Stomach (tissue), 4 donors: ENCODE data around the gene MEX3A.

Source experiments
- EP300 ChIP-seq: sonication (generic); formaldehyde crosslinking; IDR thresholded peaks from one replicate; pipeline ENCODE4 v1.6.1; 2017; ENCODE audit warnings: antibody characterized with exemption
- POLR2A ChIP-seq, 4 donors: fragments of 450-650 bp; IDR thresholded peaks; one replicate each; pipeline ENCODE4 v1.6.1; 2016; ENCODE audit warnings: antibody characterized with exemption in 4 of 4, control low read depth in 2 of 4, mild to moderate bottlenecking in 1 of 4, moderate library complexity in 1 of 4
- POLR2AphosphoS5 ChIP-seq, 3 donors: sonication (generic); formaldehyde crosslinking; IDR thresholded peaks; one replicate each; pipeline ENCODE4 v1.6.1; 2016; ENCODE audit warnings: antibody characterized with exemption in 3 of 3
- TF ChIP-seq, protein P1 (sequence below), 7 experiments: fragments of 450-650 bp in 4 of 7; fragments of 200-600 bp in 3 of 7; sonication (generic) in 3 of 7; IDR thresholded peaks; one replicate each; pipeline ENCODE4 v1.5.1; 2016 to 2019; ENCODE audit warnings: antibody characterized with exemption in 7 of 7, control low read depth in 2 of 7, mild to moderate bottlenecking in 1 of 7

DNA sequence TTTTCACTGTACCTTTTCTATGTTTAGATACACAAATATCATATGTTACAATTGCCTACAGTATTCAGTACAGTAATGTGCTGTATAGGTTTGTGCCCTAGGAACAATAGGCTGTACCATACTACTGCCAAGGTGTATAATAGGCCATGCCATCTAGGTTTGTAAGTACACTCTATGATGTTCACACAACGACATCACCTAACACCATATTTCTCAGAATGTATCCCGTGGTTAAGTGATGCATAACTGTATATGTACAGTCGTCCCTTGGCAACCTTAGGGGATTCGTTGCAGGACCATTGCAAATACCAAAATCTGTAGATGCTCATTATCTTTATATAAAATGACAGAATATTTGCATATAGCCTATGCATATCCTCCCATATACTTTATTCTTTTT is 55.7 kb downstream of the MEX3A start:
- TF ChIP-seq POLR2AphosphoS5 (IDR thresholded peaks at IDR 0.05) = no peak
- TF ChIP-seq, protein P1, sequence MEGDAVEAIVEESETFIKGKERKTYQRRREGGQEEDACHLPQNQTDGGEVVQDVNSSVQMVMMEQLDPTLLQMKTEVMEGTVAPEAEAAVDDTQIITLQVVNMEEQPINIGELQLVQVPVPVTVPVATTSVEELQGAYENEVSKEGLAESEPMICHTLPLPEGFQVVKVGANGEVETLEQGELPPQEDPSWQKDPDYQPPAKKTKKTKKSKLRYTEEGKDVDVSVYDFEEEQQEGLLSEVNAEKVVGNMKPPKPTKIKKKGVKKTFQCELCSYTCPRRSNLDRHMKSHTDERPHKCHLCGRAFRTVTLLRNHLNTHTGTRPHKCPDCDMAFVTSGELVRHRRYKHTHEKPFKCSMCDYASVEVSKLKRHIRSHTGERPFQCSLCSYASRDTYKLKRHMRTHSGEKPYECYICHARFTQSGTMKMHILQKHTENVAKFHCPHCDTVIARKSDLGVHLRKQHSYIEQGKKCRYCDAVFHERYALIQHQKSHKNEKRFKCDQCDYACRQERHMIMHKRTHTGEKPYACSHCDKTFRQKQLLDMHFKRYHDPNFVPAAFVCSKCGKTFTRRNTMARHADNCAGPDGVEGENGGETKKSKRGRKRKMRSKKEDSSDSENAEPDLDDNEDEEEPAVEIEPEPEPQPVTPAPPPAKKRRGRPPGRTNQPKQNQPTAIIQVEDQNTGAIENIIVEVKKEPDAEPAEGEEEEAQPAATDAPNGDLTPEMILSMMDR (IDR thresholded peaks at IDR 0.05) = no peak
- TF ChIP-seq POLR2A (IDR thresholded peaks at IDR 0.05) = no peak
- no peak for TF ChIP-seq EP300
